Colon (tissue), 2 donors: Measurements from ENCODE around the gene RAPSN.

Source experiments
- FAIRE-seq: peaks from 2 replicates; lab custom pipeline; 2012; peaks lifted over from hg19 to GRCh38; lab: Jason Lieb, UNC
- donor health status: control.
- donor health status: control.

RAPSN gene

GRCh38 chr11:47406896-47407745, 41.8 kb downstream of the RAPSN start:
- no peak for FAIRE-seq

DNA sequence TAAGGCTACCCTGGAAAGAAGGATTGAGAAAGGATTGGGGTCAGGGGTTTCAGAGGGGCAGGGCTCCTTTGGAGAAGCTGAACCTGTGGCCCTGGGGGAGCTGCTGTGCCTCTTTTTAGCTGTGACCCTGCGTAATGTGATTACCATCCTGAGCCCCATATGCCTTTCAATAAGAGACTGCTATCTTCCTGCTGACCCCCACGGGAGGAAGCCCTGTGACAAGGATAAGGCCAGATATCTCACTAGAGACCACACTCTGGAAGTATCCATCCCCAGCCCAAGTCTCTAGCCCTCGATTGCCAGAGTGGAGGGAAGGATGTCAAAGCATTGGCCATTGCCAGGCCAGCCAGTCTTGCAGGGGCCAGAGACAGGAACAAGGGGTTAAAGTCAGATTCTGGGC, 45.4 kb downstream of the RAPSN start:
- FAIRE-seq, result no peak

- no peak for FAIRE-seq
Measured at GRCh38 chr11:47403135-47403534, 45.8 kb downstream of the RAPSN start.

DNA sequence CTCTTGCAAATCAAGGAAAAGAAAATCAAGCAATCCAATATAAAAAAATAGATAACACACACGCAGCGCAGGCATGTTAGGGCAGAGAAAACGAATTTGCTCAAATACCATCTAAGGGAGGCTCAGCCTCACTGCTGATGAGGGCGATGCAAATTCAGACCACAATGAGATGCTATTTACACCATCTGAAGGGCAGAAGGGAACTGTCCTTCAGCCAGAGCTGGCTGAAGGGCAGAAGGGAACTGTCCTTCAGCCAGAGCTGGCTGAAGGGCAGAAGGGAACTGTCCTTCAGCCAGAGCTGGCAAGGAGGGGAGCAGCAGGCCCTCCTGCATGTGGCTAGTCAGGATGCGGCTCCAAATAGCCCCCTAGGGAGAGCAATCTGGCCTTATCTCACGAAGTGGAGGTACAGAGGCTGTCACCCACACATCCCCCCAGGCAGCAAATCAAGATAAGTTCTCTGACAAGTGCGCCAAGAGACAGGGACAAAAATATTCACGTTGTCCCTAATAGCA, 48.1 kb downstream of the RAPSN start:
- FAIRE-seq, result no peak

DNA sequence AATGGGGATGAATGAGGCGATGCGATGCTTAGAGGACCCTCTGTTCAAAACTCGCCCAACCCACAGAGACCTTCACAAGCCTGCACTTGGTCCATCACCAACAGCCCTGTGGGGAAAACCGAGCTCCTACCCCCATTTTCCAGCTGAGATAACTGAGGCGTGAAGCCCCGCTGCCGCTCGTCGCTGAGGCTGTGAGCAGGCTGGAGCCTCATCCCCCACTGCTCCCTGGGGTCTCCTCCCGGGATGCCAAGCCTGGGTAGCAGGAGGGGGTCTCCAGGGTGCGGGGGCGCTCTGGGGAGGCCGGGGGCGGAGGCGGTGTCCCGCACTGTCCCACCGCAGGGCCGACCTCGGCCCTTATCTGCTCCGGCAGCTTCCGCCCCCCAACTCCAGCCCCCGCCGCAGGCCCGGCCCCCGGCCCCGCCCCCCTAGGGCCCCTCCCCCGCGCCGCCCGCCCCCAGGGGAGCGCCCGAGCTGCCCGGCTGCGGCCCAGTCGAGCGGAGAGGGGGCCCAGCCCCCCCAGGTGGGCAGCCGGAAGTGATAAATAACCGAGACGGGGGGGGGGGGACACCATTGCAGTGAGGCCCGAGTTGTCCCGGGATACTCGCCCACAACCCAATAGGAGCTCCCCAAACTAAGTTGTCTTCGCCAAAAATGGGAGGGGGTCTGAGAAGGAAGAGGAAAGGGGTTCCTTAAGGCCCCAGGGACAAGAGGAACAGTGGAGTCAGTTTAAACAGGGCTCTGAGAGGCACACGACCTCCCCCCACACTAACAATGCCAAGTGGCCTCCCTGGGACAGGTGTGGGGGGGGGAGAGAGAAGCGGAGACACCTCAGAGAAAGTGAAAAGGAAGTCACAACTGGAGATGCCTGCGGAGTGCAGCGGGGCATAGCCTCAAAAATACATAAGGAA, 48.8 kb downstream of the RAPSN start:
- no peak for FAIRE-seq

DNA sequence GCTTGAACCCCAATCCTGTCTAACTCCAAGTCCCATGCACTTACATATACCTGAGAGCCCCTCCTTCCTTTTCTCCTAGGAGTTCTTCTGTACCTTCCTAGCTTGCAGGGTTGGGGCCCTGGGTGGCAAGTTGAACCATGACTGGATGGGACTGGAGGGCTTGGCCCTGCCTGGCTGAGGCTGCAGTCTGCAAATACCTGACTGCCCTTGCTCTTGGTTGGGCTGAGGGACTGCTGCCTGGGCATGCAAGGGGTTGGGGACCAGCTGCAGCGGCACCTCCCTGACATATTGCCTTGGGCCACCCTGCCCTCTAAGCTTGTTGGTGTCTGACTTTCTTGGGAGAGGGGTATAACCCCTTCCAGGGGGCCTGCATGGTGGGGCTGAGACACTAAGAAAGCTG, 50.4 kb downstream of the RAPSN start:
- no peak for FAIRE-seq

GRCh38 chr11:47398011-47398410, 50.9 kb downstream of the RAPSN start:
- FAIRE-seq, result no peak

DNA sequence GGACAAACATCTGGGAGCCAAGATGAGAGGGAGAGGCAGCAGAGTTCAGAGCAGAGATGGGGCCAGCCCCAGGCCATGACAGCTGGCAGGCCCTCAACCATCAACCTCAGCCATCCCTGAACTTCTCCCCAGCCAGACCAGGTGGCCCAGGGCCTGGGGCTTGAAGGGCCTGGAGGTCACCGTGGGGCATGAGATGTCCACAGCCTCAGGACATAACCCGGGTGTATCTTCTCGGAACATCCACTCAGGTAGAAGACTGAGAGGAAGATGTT, 53.0 kb downstream of the RAPSN start:
- no peak for FAIRE-seq

GRCh38 chr11:47395223-47396048, 53.5 kb downstream of the RAPSN start:
- no peak for FAIRE-seq

DNA sequence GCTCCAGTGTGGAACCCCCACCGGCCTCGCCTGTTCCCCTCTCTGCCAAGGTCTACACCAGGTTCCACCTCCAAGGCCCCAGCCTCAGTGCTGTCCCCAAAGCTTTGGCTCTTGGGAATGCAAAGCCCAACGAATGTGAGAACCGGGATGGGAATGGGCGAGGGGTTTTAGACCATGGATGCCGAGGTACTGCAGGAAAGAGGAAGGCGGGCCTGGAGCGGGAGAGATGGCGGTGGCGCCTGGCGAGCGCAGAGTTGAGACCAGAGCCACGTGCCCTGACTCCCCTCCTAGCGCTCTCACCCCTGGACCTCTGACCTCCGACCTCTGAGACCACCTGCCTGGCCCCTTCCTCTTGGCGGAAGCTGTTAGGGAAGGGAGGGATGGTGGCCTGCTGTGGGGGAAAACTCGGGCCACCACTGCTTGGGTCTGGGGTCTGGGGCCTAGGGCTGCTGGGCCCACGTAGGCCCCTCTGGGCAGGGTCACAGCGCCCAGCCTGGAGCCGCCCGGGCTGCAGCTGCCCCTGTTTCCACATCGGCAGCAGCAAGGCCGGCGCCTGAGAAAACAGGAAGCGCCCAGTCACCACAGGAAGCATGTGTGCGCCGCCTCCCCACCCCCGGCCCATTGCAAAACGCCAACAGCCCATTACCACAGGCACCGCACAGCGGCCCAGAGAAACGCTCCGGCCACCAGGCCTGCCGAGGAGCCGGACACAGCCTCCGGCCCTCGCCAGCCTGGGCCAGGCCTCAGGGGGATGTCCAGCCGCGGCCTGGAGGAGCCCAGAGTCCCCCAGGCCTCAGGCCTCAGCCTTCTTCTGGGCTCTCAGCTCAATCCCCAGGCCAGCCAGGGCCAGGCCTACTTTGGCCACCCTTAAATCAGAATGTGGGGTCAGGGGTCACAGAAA, 54.4 kb downstream of the RAPSN start:
- no peak for FAIRE-seq

- FAIRE-seq, result no peak
Measured at GRCh38 chr11:47394050-47394321, 55.0 kb downstream of the RAPSN start.

DNA sequence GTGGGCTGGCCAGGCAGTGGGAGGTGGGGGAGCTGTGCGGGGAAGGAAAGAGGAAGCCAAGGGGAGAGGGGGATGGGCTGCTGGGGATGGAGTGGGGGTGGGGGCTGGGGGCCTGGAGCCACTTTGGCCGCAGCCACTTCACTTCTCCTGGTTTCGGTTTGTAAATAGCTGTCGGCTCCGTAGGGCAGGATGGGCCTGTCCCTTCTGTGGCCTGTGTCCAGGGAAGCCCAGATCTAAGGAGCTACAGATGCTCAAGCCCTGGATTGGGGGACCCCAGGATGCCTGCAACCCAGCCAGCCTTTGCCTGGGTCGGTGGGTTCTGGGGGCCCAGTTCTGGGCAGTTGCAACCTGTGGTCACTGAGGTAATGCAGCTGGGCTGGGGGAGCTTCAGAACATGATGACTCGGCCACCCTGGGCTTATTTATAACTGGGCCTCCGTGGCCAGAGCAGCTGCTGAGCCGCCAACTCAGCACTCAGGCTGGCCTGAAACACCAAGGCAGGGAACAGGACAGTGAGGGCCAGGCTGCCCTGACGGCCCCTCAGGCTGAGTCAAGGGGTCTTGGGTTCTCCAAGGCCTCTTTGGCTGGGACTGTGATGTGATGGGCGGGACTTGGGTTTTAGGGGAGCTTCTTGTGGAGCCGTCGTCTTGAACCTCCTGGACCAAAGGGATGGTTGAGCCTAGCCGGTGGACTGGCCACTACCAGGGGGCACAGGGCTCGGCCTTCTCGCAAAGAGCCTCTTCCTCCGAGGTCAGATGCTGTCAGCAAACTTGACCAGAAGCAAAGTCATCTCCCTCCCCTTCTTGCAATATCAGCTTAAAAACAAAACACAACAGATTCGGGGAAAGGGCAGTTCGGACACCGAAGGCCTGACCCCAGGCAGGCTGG, 55.5 kb downstream of the RAPSN start:
- FAIRE-seq, result no peak

DNA sequence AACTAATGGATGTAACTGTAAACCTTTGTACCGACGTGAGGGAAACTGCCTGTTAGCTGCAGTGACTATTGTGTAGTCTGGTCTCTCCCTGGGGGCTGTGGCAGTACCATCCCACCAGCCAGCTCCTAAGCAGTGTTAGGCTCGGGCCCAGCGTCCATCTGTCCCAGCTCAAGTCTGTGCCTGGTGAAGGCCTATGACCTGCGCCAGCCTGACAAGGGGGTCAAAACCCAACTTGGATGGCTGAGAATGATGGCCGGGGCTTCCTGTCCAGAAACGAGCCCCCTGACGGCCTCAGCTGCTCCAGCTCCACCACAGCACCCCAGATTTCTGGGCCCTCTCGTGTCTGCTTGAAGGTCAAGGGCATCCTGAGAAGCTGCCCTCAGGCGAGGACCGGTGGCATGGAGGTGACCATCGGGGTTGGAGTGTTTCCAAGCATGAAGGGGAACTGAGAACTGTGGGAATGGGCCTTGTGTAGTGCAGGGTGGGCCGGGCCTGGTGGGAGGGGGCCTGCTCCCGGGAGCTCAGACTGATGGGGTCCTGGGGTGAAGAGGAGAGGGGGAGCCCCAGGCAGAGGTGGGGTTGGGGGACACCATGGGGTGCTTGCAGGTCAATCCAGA, 56.3 kb downstream of the RAPSN start:
- FAIRE-seq, result no peak

GRCh38 chr11:47391711-47392432, 57.1 kb downstream of the RAPSN start:
- FAIRE-seq, result no peak

- FAIRE-seq, result no peak
Measured at GRCh38 chr11:47391077-47391583, 57.8 kb downstream of the RAPSN start.

DNA sequence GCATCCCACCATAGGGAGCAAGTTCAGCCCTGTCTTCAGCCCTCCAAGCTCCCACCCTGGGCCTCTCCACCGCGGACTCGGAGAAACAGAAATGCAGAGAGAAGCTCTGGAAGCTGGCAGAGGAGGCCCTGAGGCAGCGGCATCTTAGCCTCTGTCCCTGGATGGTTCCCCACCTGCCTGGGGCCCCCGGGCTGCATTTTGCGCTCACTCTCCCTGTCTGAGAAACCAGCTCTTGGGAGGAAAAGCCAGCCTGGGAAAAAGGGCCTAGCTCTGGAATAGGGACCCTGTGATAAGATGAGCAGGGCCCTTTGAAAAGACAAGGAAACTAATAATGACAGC, 58.5 kb downstream of the RAPSN start:
- no peak for FAIRE-seq

GRCh38 chr11:47389577-47390421, 59.1 kb downstream of the RAPSN start:
- FAIRE-seq, result no peak
